Dendritic cell treated with granulocyte-macrophage colony-stimulating factor and Interleukin-4, amounts not matched to agents 40 ng/mL and 50 ng/mL, for 4 days (primary cell): ENCODE measurements around the gene MAST4.

Source experiments
- H3K27ac Mint-ChIP-seq: one replicate; pipeline ENCODE4 v1.8.0; 2022; ENCODE audit warnings: mild to moderate bottlenecking, mixed read lengths
- H3K27me3 Mint-ChIP-seq: one replicate; pipeline ENCODE4 v1.8.0; 2022; ENCODE audit warnings: mild to moderate bottlenecking, mixed read lengths
- H3K36me3 Mint-ChIP-seq: one replicate; pipeline ENCODE4 v1.8.0; 2022; ENCODE audit warnings: low read depth, mixed read lengths
- H3K4me1 Mint-ChIP-seq: one replicate; pipeline ENCODE4 v1.8.0; 2022; ENCODE audit warnings: low read depth, mixed read lengths
- H3K4me3 Mint-ChIP-seq: one replicate; pipeline ENCODE4 v1.8.0; 2022; ENCODE audit warnings: mild to moderate bottlenecking, moderate library complexity, mixed read lengths
- H3K9me3 Mint-ChIP-seq: one replicate; pipeline ENCODE4 v1.8.0; 2022; ENCODE audit warnings: mixed read lengths
- intact Hi-C: fragments of 100-400 bp; cut with micrococcal nuclease; formaldehyde crosslinking; loops from one replicate; pipeline ENCODE4 v1.15.0; 2022

MAST4 gene

GRCh38 chr5:67081261-67081660 lies 485.1 kb downstream of the MAST4 start:
- no peak overlapping the region for H3K27ac Mint-ChIP-seq
- no peak overlapping the region for H3K4me3 Mint-ChIP-seq
- peaks cover 6% of the 10 kb centered on the region for H3K4me1 Mint-ChIP-seq
- no peaks in the 10 kb centered on the region for H3K9me3 Mint-ChIP-seq
- no peaks in the 10 kb centered on the region for H3K27me3 Mint-ChIP-seq
- intact Hi-C loops: no loop called here
- H3K36me3 Mint-ChIP-seq: no peaks in the 10 kb centered on the region

DNA sequence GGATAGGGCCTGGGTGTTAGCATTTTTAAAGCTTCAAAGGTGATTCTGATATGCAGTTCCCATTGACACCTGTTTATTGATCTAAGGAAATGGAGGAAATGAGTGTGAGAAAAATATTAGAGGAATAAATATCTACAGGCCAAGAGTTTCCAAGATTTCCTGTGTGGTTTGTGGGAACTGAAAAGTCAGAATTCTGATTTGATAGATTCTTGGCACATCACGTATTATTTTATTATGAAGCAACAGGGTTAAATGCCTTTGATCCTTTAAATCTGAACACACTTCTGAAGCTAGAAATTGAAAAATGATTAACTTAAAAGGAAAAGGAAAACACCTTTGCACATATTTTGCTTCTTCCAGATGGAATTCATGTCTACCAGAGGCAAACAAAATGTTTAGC lies 486.7 kb downstream of the MAST4 start:
- no peaks in the 10 kb centered on the region for H3K9me3 Mint-ChIP-seq

GRCh38 chr5:67085616-67086015 lies 489.4 kb downstream of the MAST4 start:
- intact Hi-C loops: no loop called here
- no peaks in the 10 kb centered on the region for H3K9me3 Mint-ChIP-seq
- peaks cover 6% of the 10 kb centered on the region for H3K4me1 Mint-ChIP-seq
- no peak overlapping the region for H3K4me3 Mint-ChIP-seq
- no peak overlapping the region for H3K27ac Mint-ChIP-seq
- H3K36me3 Mint-ChIP-seq: no peaks in the 10 kb centered on the region
- no peaks in the 10 kb centered on the region for H3K27me3 Mint-ChIP-seq

More for the DNA sequence above, 486.7 kb downstream of the MAST4 start:
- no peak overlapping the region for H3K27ac Mint-ChIP-seq
- no peaks in the 10 kb centered on the region for H3K36me3 Mint-ChIP-seq
- H3K4me3 Mint-ChIP-seq: no peak overlapping the region
- intact Hi-C loops: no loop called here
- no peaks in the 10 kb centered on the region for H3K27me3 Mint-ChIP-seq
- H3K4me1 Mint-ChIP-seq: peaks cover 6% of the 10 kb centered on the region

- Mint-ChIP-seq H3K4me1 (no peaks in the 10 kb centered on the region), H3K36me3 (no peaks in the 10 kb centered on the region), H3K9me3 (no peaks in the 10 kb centered on the region), H3K4me3 (no peak overlapping the region), H3K27ac (no peak overlapping the region), H3K27me3 (no peaks in the 10 kb centered on the region)
- intact Hi-C loops: no loop called here
Measured at GRCh38 chr5:67089200-67089725, 493.1 kb downstream of the MAST4 start.

DNA sequence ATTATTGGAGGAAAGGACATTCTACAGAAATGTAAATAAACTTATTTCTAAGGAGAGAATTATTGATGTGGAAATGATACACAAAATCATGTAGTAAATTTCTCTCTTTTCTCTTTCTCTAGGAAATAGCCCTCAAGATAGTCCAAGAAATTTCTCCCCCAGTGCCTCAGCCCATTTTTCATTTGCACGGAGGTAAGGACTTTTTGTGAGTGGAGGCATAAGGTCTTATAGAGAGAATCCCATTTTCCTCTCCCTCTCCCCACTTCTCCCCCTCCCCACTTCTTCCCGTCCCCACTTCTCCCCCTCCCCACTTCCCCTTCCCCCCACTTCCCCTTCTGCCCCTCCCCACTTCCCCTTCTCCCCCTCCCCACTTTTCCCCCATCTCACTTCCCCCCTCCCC lies 493.8 kb downstream of the MAST4 start:
- H3K4me1 Mint-ChIP-seq: no peaks in the 10 kb centered on the region
- no peak overlapping the region for H3K4me3 Mint-ChIP-seq
- H3K27me3 Mint-ChIP-seq: no peaks in the 10 kb centered on the region
- intact Hi-C loops: no loop called here
- no peaks in the 10 kb centered on the region for H3K36me3 Mint-ChIP-seq
- no peaks in the 10 kb centered on the region for H3K9me3 Mint-ChIP-seq
- H3K27ac Mint-ChIP-seq: no peak overlapping the region

DNA sequence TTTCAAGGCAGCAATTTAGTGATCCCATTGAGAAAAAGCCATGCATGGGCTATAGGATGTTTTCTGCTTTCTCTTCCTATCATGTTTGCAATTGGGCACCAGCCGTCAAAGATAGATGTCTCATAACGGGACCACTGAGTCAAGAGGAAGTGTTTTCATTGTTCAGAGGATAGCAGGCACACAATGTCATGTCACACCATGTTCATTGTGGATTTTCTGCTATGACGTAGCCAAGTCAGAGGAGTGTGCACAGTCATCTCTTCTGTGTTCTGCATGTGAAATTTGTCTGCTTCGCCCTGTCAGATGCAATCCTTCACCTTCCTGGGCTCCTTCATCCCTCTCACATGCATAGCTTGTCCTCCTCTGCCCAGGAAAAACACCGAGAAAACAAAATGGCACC lies 494.4 kb downstream of the MAST4 start:
- H3K36me3 Mint-ChIP-seq: no peaks in the 10 kb centered on the region
- no peak overlapping the region for H3K4me3 Mint-ChIP-seq
- no peaks in the 10 kb centered on the region for H3K9me3 Mint-ChIP-seq
- peaks cover 4% of the 10 kb centered on the region for H3K4me1 Mint-ChIP-seq
- intact Hi-C loops: no loop called here
- no peak overlapping the region for H3K27ac Mint-ChIP-seq
- H3K27me3 Mint-ChIP-seq: no peaks in the 10 kb centered on the region

GRCh38 chr5:67092535-67092934 lies 496.3 kb downstream of the MAST4 start:
- H3K27me3 Mint-ChIP-seq: no peaks in the 10 kb centered on the region
- H3K9me3 Mint-ChIP-seq: no peaks in the 10 kb centered on the region
- no peak overlapping the region for H3K4me3 Mint-ChIP-seq
- H3K4me1 Mint-ChIP-seq: peaks cover 8% of the 10 kb centered on the region
- intact Hi-C loops: no loop called here
- no peak overlapping the region for H3K27ac Mint-ChIP-seq
- H3K36me3 Mint-ChIP-seq: no peaks in the 10 kb centered on the region

DNA sequence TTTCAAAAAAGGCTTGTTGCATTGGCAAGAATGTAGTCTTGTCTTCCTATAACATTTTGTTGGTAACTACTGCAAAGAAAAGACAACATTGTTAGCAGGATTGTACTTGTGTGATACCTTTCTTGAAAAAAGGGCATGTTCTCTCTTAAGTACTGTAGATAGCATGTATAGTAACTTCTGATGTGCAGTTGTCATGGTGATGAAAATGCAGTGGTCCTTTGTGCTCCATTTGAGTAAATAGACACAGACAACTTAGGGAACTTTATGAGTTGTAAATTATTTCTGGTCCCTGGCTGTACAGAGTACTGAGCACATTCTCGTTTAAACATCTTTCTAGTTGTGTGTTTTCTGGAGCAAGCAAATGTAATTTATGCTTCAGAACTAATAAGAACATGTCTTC lies 497.1 kb downstream of the MAST4 start:
- Mint-ChIP-seq H3K36me3 (no peaks in the 10 kb centered on the region), H3K4me1 (peaks cover 8% of the 10 kb centered on the region), H3K4me3 (no peak overlapping the region), H3K9me3 (no peaks in the 10 kb centered on the region), H3K27ac (no peak overlapping the region), H3K27me3 (no peaks in the 10 kb centered on the region)
- intact Hi-C loops: no loop called here

DNA sequence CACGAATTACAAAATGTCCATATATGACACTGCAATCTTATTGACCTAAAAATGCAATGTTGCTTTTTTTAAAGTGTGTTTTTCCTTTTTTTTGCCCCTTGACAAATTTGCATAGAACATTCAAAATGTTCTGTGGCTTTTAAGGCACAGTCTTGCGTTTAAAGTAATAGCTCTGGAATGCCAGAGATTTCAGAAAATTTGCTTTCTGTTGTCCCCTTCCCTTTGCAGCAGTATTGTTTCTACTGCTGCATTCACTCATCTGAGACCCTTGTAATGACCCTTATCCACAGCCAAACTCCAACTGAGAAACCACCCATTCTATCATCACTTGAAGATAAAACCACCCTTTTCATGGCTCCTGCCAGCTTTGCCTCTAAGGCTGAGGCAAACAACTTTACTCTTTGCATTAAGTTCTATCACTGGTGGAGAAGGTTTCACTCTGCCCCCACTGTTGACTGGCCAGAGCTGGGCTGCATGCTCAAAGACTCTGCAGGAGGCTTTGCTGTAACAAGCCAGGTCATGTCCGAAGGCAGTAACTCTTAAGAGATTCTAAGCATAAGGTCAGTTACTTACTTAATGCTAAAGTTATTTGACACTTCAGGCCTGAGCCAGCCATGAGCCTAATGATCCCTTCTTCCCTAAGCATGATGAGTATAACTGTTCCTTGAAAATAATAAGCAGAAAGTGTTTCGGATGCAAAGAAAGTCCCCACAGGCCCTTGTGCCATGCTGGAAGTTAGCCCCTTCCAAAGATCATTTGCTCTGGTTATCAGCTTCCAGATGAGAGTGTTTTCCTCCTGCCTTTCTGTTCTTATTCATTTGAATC lies 498.5 kb downstream of the MAST4 start:
- no peaks in the 10 kb centered on the region for H3K27me3 Mint-ChIP-seq
- no peaks in the 10 kb centered on the region for H3K9me3 Mint-ChIP-seq
- no peak overlapping the region for H3K4me3 Mint-ChIP-seq
- no peaks in the 10 kb centered on the region for H3K36me3 Mint-ChIP-seq
- H3K4me1 Mint-ChIP-seq: peaks cover 8% of the 10 kb centered on the region
- H3K27ac Mint-ChIP-seq: no peak overlapping the region
- intact Hi-C loops: no loop called here

GRCh38 chr5:67095346-67096171 lies 499.4 kb downstream of the MAST4 start:
- no peak overlapping the region for H3K27ac Mint-ChIP-seq
- H3K4me1 Mint-ChIP-seq: peaks cover 8% of the 10 kb centered on the region
- intact Hi-C loops: no loop called here
- no peaks in the 10 kb centered on the region for H3K36me3 Mint-ChIP-seq
- H3K9me3 Mint-ChIP-seq: no peaks in the 10 kb centered on the region
- no peak overlapping the region for H3K4me3 Mint-ChIP-seq
- no peaks in the 10 kb centered on the region for H3K27me3 Mint-ChIP-seq

- no peaks in the 10 kb centered on the region for H3K36me3 Mint-ChIP-seq
- intact Hi-C loops: no loop called here
- no peak overlapping the region for H3K27ac Mint-ChIP-seq
- H3K4me1 Mint-ChIP-seq: peaks cover 8% of the 10 kb centered on the region
- H3K27me3 Mint-ChIP-seq: no peaks in the 10 kb centered on the region
- H3K4me3 Mint-ChIP-seq: no peak overlapping the region
- H3K9me3 Mint-ChIP-seq: no peaks in the 10 kb centered on the region
Measured at GRCh38 chr5:67098656-67099055, 502.5 kb downstream of the MAST4 start.

DNA sequence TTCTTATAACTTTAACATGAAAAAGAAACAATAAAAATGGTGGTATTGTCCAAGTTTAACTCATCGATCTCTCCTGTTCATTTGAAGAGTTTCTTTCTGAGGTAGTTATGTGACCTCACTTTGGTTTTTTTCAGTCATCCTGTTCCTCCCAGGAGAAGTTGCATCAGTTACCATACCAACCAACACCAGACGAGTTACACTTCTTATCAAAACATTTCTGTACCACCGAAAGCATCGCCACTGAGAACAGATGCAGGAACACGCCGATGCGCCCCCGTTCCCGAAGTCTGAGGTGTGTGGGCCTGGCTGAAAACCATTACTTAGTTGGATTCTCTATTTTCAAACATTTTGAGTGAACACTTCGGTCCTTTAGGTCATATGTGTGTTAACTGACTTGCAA lies 504.1 kb downstream of the MAST4 start:
- H3K4me3 Mint-ChIP-seq: no peak overlapping the region
- H3K4me1 Mint-ChIP-seq: peaks cover 6% of the 10 kb centered on the region
- H3K36me3 Mint-ChIP-seq: no peaks in the 10 kb centered on the region
- H3K27ac Mint-ChIP-seq: no peak overlapping the region
- H3K27me3 Mint-ChIP-seq: no peaks in the 10 kb centered on the region
- no peaks in the 10 kb centered on the region for H3K9me3 Mint-ChIP-seq
- intact Hi-C loops: no loop called here

DNA sequence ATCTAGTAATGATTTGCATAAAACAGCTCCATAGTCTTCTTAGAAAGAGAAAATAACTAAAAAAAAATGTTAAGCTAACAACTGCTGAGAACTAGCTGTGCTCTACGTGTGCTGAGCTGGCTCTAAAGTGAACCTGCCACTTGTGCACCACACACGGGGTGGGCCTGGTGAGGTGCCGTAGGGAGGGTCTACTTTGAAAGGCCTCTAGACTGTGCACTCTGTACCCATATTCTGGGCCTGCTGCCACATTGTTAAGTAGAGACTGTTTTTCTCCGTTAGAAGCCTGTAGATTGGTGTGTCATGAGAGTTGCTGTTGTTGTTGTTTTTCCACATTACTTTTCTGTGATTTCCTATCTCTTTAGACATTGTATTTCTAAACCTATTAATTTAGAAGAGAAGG lies 506.5 kb downstream of the MAST4 start:
- Mint-ChIP-seq H3K27ac (no peak overlapping the region), H3K27me3 (no peaks in the 10 kb centered on the region), H3K9me3 (no peaks in the 10 kb centered on the region), H3K36me3 (no peaks in the 10 kb centered on the region), H3K4me3 (no peak overlapping the region), H3K4me1 (no peaks in the 10 kb centered on the region)
- intact Hi-C loops: no loop called here

- Mint-ChIP-seq H3K27ac (no peak overlapping the region), H3K4me1 (no peaks in the 10 kb centered on the region), H3K36me3 (no peaks in the 10 kb centered on the region), H3K9me3 (no peaks in the 10 kb centered on the region), H3K4me3 (no peak overlapping the region), H3K27me3 (no peaks in the 10 kb centered on the region)
- intact Hi-C loops: no loop called here
Measured at GRCh38 chr5:67104859-67105258, 508.7 kb downstream of the MAST4 start.
